ENCODE data around the gene LRP2. TPM values are rescaled to one million over a fixed set of nuclear protein-coding genes. Genes with fewer than 3 reads are reported as not detected.

The LRP2 gene
- total RNA-seq, 4 donors from 2014 or later = not detected

- peak in 3 of 5 experiments; percentile 41 to 60 (median 56) for TF ChIP-seq CTCF (IDR thresholded peaks at IDR 0.05 in 4 of 5, conservative IDR thresholded peaks at IDR 0.05 in 1 of 5)
- no peak for TF ChIP-seq POLR2A (IDR thresholded peaks at IDR 0.05)
- H3K4me1 ChIP-seq = no peaks in the 10 kb centered on the region
- DNase-seq (no peak), ATAC-seq (no peak)
- in situ Hi-C loops (cut with MboI; ENCODE audit: low sequenced_read_pairs in 4 of 4) = loop anchor here in 1 of 4 donors (25.0 kb wide), 1 partner anchor 180 kb away; no protein-coding TSS in a partner anchor
- intact Hi-C loops (cut with DNase I; ENCODE audit: low total_unique reads) = no loop called here
- H3K27me3 ChIP-seq = no peaks in the 10 kb centered on the region
- H3K9me3 ChIP-seq = no peaks in the 10 kb centered on the region
- no peak overlapping the region for H3K27ac ChIP-seq
- H3K4me3 ChIP-seq = no peak overlapping the region
- no peaks in the 10 kb centered on the region for H3K36me3 ChIP-seq
Measured at GRCh38 chr2:169141713-169142352, 220.5 kb downstream of the LRP2 start.

- Histone ChIP-seq H3K4me3 (no peak overlapping the region), H3K4me1 (no peaks in the 10 kb centered on the region), H3K36me3 (no peaks in the 10 kb centered on the region), H3K27ac (no peak overlapping the region), H3K9me3 (no peaks in the 10 kb centered on the region), H3K27me3 (no peaks in the 10 kb centered on the region)
- no peak for ATAC-seq
- no peak for DNase-seq
- intact Hi-C loops (cut with DNase I; ENCODE audit: low total_unique reads) = no loop called here
- in situ Hi-C loops (cut with MboI; ENCODE audit: low sequenced_read_pairs in 4 of 4) = loop anchor here in 2 of 4 donors (10.0 to 25.0 kb wide), 2 partner anchors 178 to 185 kb away; no protein-coding TSS in a partner anchor
- TF ChIP-seq POLR2A (IDR thresholded peaks at IDR 0.05) = no peak
- no peak for TF ChIP-seq CTCF (IDR thresholded peaks at IDR 0.05 in 4 of 5, conservative IDR thresholded peaks at IDR 0.05 in 1 of 5)
Measured at GRCh38 chr2:169139993-169140767, 222.2 kb downstream of the LRP2 start.

- no peaks in the 10 kb centered on the region for H3K36me3 ChIP-seq
- ATAC-seq = no peak
Measured at GRCh38 chr2:169139145-169139544, 223.2 kb downstream of the LRP2 start.

GRCh38 chr2:169137924-169138323, 224.4 kb downstream of the LRP2 start:
- Histone ChIP-seq H3K9me3 (no peaks in the 10 kb centered on the region), H3K27me3 (no peaks in the 10 kb centered on the region), H3K36me3 (no peaks in the 10 kb centered on the region), H3K4me1 (no peaks in the 10 kb centered on the region), H3K27ac (no peak overlapping the region), H3K4me3 (no peak overlapping the region)
- DNase-seq (no peak), ATAC-seq (no peak)
- in situ Hi-C loops (cut with MboI; ENCODE audit: low sequenced_read_pairs in 4 of 4) (loop anchor here in 2 of 4 donors (10.0 to 25.0 kb wide), 2 partner anchors 176 to 183 kb away; no protein-coding TSS in a partner anchor), intact Hi-C loops (cut with DNase I; ENCODE audit: low total_unique reads) (no loop called here)
- TF ChIP-seq CTCF (IDR thresholded peaks at IDR 0.05 in 4 of 5, conservative IDR thresholded peaks at IDR 0.05 in 1 of 5) (no peak), POLR2A (IDR thresholded peaks at IDR 0.05) (no peak)

More at GRCh38 chr2:169139145-169139544, 223.2 kb downstream of the LRP2 start:
- Histone ChIP-seq H3K4me3 (no peak overlapping the region), H3K4me1 (no peaks in the 10 kb centered on the region), H3K27ac (no peak overlapping the region), H3K9me3 (no peaks in the 10 kb centered on the region), H3K27me3 (no peaks in the 10 kb centered on the region)
- in situ Hi-C loops (cut with MboI; ENCODE audit: low sequenced_read_pairs in 4 of 4) (loop anchor here in 2 of 4 donors (10.0 to 25.0 kb wide), 2 partner anchors 177 to 184 kb away; no protein-coding TSS in a partner anchor), intact Hi-C loops (cut with DNase I; ENCODE audit: low total_unique reads) (no loop called here)
- no peak for TF ChIP-seq CTCF (IDR thresholded peaks at IDR 0.05 in 4 of 5, conservative IDR thresholded peaks at IDR 0.05 in 1 of 5)
- no peak for TF ChIP-seq POLR2A (IDR thresholded peaks at IDR 0.05)
- DNase-seq = no peak
